ENCODE results near the gene SPANXC. TPM values are rescaled to one million over a fixed set of nuclear protein-coding genes. Genes with fewer than 3 reads are reported as not detected.

Gene SPANXC
- total RNA-seq, 1 experiment from 2014 or later: not detected

DNA sequence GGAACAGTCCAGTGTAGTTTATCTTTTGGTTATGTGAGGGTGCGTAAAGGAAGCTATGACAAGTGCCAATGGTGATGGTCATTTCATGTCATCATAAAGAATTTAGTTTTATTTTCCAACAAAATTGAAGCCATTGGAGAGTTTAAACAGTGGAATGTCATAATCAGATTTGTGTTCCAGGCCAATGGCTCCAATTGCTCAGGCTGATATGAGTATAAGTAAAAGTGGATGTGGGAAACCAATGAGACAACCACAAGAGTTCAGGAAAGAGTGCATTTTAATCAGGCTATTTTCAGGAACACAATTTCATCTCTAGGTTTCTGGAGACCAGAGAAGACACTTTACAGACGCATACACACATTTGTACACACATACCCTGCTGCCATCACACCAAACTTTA, 20.7 kb downstream of the SPANXC start:
- Histone ChIP-seq H4K8ac (replicated peaks; ENCODE audit: insufficient read length, low read depth, low read length) (no peak overlapping the region), H2AK5ac (ENCODE audit: insufficient read length, low read length) (no peak overlapping the region), H2BK12ac (ENCODE audit: insufficient read length, low read depth, low read length) (no peak overlapping the region), H3T11ph (ENCODE audit: low read length) (no peak overlapping the region), H3K23me2 (ENCODE audit: insufficient read length, low read depth, low read length, poor library complexity, severe bottlenecking) (no peaks in the 10 kb centered on the region), H3K23ac (ENCODE audit: insufficient read length, low read depth, low read length) (no peak overlapping the region), H2BK120ac (ENCODE audit: low read depth, low read length, poor library complexity, severe bottlenecking) (no peak overlapping the region), H3K27me3 (ENCODE audit: insufficient read depth, low read length) (no peaks in the 10 kb centered on the region), H3K9me3 (ENCODE audit: control insufficient read depth, low read depth, low read length) (peaks cover 22% of the 10 kb centered on the region), H2BK20ac (ENCODE audit: low read depth, low read length, poor library complexity, severe bottlenecking) (no peak overlapping the region), H3K18ac (ENCODE audit: insufficient read length, low read depth, low read length) (no peak overlapping the region), H3K4me2 (ENCODE audit: insufficient read depth, insufficient read length, low read length) (no peak overlapping the region), H3K4me1 (ENCODE audit: insufficient read depth, low read length) (no peaks in the 10 kb centered on the region), H2BK5ac (ENCODE audit: insufficient read length, low read length) (no peak overlapping the region), H4K5ac (ENCODE audit: insufficient read length, low read depth, low read length) (no peak overlapping the region), H2BK15ac (ENCODE audit: low read depth, low read length) (no peak overlapping the region), H4K20me1 (ENCODE audit: control insufficient read depth, insufficient read depth, insufficient read length) (no peaks in the 10 kb centered on the region), H2AFZ (ENCODE audit: low read length) (no peak overlapping the region), H3K79me1 (ENCODE audit: insufficient read depth, low read depth, low read length, poor library complexity, severe bottlenecking) (no peaks in the 10 kb centered on the region), H3K27ac (ENCODE audit: insufficient read length, low read depth, low read length) (no peak overlapping the region), H3K56ac (ENCODE audit: insufficient read length, low read depth, low read length) (no peak overlapping the region), H4K91ac (ENCODE audit: insufficient read length, low read depth, low read length) (no peak overlapping the region), H3K4ac (ENCODE audit: low read depth, low read length) (no peak overlapping the region), H3K79me2 (ENCODE audit: insufficient read depth, low read length) (no peaks in the 10 kb centered on the region), H3K14ac (ENCODE audit: insufficient read depth, low read length) (no peak overlapping the region), H3K9ac (ENCODE audit: extremely low read depth, insufficient read length, low read length) (no peak overlapping the region)
- Mint-ChIP-seq H3K4me3 (no peak overlapping the region), H3K4me1 (no peaks in the 10 kb centered on the region), H3K36me3 (ENCODE audit: insufficient read depth in 1 of 3, low read depth in 3 of 3) (peaks cover 0 to 4% (median 3%) of the 10 kb centered on the region in 3 experiments; a peak in 3 of 7 replicates), H3K27me3 (ENCODE audit: low read depth) (no peaks in the 10 kb centered on the region; the same call in 1 of the 2 replicates), H3K9me3 (peaks cover 60 to 70% of the 10 kb centered on the region in 2 experiments), H3K27ac (no peak overlapping the region)
- TF ChIP-seq, protein P1, sequence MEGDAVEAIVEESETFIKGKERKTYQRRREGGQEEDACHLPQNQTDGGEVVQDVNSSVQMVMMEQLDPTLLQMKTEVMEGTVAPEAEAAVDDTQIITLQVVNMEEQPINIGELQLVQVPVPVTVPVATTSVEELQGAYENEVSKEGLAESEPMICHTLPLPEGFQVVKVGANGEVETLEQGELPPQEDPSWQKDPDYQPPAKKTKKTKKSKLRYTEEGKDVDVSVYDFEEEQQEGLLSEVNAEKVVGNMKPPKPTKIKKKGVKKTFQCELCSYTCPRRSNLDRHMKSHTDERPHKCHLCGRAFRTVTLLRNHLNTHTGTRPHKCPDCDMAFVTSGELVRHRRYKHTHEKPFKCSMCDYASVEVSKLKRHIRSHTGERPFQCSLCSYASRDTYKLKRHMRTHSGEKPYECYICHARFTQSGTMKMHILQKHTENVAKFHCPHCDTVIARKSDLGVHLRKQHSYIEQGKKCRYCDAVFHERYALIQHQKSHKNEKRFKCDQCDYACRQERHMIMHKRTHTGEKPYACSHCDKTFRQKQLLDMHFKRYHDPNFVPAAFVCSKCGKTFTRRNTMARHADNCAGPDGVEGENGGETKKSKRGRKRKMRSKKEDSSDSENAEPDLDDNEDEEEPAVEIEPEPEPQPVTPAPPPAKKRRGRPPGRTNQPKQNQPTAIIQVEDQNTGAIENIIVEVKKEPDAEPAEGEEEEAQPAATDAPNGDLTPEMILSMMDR (conservative IDR thresholded peaks at IDR 0.05): no peak
- no peak for DNase-seq
- no CpG with 5 or more reads among the region's 2 CpGs for WGBS (ENCODE audit: extremely low coverage, insufficient read length, low lambda C conversion rate)

Measured in H9 (cell line).